Esophagus mucosa (tissue), 1 donor: ENCODE measurements around the gene FBXL15. TPM values are rescaled to one million over a fixed set of nuclear protein-coding genes. Genes with fewer than 3 reads are reported as not detected.

Source experiments
- ATAC-seq: fragments of 200-7000 bp; cut with Tn5 transposase; one replicate; pipeline ENCODE4 v1.9.1; 2020
- total RNA-seq: library from RNA; stranded (reverse); gene quantifications from one replicate; pipeline ENCODE4 v1.2.4, GENCODE V29; 2023
- donor health status: DM: yes; HTN: yes; CAD: no.

The FBXL15 gene, protein sequence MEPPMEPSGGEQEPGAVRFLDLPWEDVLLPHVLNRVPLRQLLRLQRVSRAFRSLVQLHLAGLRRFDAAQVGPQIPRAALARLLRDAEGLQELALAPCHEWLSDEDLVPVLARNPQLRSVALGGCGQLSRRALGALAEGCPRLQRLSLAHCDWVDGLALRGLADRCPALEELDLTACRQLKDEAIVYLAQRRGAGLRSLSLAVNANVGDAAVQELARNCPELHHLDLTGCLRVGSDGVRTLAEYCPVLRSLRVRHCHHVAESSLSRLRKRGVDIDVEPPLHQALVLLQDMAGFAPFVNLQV
- total RNA-seq, result 9.4 TPM

DNA sequence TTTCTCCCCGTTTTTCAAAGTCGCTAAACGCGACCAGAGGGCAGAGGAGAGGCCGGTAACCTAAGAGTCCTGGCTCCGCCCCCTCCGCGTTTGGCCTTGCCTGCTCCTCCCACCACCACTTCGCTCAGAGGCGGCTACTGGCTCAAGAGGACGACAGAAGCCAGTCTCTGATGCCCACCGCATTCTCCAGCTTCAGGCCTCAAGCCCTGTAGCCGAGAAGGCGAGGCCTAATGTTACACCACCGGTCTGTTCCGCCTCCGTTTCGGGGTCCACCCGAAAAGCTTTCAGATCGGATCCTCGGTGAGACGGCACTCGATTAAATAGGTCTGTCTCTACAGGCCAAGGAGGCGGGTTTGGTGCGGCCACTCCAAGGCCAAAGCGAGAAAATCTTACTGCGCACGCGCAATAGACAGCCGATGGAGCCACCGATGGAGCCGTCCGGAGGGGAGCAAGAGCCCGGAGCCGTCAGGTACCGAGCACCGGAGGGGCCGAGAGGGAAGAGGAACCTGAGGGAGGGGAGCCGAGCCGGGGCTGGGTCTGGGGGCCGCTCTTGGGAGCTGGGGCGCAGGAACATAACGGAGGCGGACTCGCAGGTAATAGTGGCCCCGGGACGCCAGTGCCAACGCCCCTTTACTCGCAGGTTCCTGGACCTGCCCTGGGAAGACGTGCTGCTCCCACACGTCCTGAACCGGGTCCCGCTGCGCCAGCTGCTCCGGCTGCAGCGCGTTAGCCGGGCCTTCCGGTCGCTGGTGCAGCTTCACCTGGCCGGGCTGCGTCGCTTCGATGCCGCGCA is at the start of gene FBXL15:
TSS of gene FBXL15 (plus strand) at position 123 of the 793 bp plus-strand sequence. CDS start at position 417, 294 bp downstream.
- peak; percentile 80 for ATAC-seq

DNA sequence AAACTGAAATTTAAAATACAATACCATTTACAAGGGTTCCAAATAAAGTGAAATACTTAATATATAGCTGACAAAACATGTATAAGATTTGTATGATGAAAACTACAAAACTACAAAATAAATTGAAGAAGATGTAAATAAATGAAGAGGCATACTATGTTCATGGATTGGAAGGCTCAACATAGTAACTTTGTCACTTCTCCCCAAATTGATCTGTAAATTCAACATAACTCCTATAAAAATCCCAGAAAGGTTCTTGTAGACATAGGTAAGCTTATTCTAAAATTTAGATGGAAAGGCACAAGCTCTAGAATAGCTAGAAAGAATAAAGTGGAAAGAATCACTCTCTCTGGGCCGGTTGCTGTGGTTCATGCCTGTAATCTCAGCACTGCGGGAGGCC is 49.3 kb upstream of the FBXL15 start:
- no peak for ATAC-seq

DNA sequence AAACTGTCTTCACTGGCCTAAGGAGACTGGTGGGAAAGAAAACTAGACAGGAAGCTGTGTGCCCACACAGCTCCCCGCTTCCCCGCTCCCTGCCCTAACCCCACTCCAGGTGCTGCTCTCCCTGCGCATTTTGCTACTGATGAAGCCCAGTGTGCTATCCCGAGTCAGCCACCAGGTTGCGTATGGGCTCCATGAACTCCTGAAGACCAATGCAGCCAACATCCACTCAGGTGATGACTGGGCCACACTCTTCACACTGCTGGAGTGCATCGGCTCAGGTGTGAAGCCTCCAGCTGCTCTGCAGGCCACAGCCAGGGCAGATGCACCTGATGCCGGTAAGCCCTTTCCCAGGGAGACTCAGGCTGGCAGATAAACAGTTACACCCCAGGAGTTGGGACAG is 45.4 kb upstream of the FBXL15 start:
- peak; percentile 13 for ATAC-seq

DNA sequence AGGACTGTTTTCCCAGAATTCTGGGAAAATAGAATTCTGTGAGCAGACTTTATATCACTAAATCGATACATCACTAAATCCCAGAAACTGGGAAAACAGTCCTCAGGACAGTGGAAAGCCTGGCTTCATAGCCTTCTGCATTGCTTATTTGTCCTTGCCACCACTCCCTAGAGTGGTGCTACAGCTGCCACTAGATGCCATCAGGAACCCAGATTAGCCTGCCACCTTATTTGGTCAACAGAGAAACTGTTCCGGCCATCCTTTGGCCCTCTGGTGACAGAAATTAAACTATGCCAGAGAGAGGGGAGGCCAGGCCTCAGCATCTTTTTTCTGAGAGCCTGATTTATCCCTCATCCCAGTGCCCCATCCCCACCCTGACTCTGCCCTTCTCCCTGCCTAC is 44.8 kb upstream of the FBXL15 start:
- ATAC-seq, result no peak

DNA sequence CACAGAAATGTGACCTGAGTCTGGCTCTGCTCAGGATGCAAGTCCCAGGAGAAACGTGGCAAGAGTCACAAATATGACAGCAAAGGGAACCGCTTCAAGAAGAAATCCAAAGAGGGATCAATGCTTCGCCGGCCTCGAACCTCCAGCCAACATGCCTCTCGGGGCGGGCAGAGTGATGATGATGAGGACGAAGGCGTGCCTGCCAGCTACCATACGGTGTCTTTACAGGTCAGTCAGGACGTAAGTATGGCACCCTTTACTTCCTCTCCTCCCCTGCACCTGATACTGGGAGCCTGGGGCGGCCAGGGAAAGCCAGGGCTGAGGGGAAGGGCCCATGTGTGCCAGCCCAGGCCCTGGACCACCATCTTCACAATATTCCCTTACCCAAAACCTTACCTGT is 43.7 kb upstream of the FBXL15 start:
- no peak for ATAC-seq

DNA sequence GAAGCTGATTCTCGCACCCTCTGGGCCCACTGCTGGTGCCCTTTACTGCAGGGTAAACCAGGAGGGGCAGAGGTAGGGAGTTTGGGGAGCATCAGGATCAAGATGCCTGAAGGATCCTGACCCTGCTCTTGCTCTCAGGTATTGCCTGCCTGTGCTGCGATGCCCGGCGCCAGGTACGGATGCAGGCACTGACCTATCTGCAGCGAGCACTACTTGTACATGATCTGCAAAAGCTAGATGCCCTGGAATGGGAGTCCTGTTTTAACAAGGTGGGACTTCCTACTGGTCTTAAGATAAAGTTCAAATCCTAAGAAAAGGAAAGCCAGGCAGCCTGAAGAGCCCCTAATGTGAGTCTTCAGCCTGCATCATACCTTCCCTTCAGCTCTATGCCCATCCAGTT is 41.3 kb upstream of the FBXL15 start:
- no peak for ATAC-seq

DNA sequence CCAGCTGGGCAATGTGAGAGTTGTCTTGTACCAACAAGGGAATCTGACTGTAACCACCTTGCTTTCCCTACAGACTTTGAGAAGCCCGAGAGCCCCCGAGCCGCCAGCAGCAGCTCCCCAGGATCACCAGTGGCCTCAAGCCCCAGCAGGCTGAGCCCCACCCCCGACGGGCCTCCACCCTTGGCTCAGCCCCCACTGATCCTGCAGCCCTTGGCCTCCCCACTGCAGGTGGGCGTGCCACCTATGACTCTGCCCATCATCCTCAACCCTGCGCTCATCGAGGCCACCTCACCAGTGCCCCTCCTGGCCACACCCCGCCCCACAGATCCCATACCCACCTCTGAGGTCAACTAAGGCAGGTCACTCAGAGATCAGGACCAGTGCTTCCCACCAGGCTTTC is 38.7 kb upstream of the FBXL15 start:
- no peak for ATAC-seq

DNA sequence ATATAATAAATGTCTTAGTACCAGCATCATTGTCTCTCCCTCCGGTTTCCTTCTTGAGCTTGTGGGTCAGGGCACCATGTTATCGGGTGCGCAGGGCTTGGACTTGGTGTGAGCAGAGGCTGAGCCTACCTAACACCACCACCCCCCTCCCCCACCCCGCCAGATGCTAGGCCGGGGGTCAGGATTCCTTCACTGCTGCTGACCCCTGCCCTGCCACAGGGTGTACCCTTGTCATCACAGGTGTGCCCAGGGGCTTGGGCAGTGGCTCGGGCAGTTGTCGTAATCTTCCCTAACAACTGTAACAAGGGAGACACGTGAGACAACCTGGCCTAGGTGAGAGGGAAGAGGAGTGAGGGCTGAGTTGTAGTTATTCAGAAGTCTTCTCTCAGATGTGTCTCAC is 37.8 kb upstream of the FBXL15 start:
- ATAC-seq, result no peak

DNA sequence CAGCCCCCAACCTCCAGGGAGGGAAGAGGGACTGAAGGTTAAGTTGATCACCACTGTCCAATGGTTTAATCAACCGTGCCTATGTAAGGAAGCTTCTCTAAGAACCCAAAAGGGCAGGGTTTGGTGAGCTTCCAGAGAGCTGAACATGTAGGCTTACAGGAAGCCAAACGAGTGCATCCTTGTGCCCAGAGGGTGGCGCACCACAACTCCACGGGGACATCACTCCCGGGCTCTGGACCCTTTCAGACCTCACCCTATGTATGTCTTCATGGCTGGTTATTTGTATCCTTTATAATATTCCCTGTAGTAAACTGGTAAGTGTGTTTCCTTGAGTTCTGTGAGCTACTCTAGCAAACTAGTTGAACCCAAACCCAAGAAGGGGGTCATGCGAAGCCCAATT is 36.6 kb upstream of the FBXL15 start:
- no peak for ATAC-seq

DNA sequence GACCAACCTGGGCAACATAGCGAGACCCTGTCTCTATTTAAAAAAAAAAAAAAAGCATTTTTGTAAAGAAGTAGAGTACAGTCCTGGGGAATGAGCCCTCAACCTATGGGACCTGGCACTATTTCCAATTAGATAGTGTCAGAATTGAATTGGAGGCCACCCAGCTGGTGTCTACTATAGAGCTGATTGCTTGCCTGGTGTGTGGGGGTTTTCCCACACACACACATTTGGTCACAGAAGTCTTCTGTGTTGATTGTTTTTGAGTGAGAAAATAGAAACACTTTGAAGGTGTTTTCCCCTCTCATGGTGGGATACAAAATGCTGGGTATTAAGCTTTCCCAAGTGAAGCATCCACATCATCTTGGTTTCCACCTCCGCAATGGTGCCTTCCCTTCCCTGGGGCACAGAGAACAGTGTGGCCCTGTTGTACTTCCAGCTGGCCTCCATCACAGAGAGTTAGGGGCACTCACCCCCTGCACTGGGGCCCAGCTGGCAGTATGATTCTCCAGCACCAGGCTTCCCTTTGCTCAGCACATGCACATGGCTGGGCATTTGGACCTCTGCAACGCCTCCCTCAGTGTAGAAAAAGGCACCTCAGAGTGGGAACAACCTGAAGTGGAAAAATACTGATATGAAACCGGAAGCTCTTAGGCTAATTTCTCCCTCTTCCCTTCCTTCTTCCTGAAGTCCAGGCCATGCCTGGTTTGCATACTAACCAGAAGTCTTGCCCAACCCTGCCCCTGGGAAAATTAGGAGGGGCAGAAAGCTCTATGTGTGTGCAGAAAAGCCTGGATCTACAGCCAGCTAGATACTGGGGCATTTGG is 35.8 kb upstream of the FBXL15 start:
- peak; percentile 58 for ATAC-seq

DNA sequence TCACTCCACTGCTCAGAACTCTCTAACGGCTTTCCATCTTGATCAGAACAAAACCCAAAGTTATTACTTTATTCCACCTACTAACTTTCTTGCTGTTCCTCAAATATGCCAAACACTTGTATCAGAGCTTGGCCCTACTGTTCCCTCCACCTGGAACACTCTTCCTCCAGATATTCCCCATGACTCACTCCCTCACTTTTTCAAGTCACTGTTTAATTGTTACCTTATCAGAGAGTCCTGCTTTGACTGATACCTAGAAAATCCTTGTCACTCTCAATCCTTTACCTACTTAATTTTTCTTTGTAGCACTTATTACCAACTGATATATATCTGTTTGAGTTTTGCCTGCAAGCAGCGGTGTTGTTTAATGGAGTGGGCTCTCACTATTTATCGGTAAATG is 30.7 kb upstream of the FBXL15 start:
- no peak for ATAC-seq

DNA sequence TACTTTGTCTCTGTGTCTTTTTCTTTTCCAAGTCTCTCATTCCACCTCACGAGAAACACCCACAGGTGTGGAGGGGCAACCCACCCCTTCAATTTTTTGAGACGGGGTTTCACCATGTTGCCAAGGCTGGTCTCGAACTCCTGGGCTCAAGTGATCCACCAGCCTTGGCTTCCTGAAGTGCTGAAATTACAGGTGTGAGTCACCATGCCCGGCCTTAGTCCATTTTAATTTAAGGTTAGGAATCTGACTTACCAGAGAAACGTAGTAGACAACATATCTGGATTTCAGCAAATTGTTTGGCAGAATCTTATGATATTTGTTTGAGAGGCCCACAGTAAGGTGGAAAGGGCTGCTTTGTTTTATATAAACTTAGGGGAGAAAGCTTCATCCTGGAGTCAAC is 28.3 kb upstream of the FBXL15 start:
- no peak for ATAC-seq

DNA sequence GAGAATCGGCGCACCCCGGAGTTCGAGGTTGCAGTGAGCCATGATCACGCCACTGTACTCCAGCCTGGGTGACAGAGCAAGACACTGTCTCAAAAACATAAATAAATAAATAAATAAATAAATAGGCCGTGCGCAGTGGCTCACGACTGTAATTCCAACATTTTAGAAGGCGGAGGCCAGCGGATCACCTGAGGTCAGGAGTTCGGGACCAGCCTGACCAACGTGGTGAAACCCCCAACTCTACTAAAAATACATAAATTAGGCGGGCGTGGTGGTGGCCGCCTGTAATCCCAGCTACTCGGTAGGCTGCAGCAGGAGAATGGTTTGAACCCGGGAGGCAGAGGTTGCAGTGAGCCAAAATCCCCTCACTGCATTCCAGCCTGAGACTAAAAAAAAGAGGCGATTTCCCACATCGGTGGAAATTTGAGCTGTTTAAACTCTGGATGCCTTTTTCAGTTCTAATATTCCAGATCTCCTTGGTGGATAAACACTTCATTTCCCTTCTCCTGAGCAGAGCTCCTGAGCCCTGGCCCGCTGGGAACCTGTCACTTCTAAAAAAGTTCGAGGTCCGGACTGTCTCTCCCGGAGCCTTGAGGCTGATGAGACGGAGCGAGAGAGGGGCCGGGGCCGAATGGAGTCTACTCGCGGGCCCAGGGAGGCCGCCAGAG is 27.1 kb upstream of the FBXL15 start:
- no peak for ATAC-seq

DNA sequence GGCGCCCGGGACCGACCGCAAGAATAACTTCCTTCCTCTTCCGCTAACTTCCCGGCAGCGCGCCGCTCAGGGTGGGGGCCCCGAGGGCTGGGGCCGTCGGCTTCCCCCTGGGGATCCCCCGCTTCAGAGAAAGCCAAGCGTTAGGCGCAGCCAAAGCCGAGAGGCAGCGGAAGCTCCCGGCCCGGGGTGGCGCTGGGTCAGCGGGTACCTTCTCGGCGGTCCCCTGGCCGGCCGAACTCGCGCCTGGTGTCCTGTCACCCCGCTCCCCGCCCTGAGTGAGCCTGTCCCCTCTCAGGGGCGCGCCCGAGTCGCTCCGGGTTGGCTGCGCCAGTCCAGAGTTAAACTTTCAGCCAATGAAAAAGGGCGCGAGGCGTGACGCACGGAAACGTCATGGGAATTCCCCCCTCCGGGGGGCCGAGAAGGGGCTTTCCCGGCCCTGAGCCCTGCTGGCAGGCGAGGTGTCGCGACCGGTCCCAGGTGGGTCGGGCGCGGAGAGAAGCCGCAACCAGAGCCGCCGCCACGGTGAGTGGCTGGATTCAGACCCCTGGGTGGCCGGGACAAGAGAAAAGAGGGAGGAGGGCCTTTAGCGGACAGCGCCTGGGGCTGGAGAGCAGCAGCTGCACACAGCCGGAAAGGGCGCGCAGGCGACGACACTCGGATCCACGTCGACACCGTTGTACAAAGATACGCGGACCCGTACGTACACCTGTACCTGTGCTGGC is 26.4 kb upstream of the FBXL15 start:
- ATAC-seq, result peak; percentile 82

DNA sequence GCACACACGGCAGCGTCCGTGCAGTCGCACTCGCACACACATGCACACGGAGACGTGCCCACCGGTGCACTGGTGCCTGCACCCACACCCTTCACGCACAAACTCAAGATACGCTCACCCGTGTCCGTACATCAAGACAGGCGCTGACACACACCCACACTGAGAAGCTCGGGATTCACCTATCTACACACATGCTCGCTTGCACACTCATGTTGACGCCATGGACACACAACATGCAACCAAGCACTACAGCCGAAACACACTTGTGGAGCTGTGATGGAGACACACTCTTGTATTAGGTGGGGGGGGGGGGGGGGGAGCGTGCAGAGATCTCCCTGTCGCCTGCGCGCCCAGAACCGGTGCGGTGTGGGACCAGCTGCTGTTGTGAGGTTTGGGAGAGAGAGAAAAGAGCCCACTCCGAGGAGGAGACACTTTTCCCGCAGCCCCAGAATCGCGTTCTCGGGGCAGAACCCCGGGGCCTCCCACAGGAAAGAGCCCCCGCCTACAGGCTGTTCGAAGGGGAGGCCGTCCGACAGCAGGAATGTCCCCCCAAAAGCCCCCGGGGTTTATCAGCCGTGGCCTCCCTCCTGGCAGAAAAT is 25.7 kb upstream of the FBXL15 start:
- no peak for ATAC-seq

DNA sequence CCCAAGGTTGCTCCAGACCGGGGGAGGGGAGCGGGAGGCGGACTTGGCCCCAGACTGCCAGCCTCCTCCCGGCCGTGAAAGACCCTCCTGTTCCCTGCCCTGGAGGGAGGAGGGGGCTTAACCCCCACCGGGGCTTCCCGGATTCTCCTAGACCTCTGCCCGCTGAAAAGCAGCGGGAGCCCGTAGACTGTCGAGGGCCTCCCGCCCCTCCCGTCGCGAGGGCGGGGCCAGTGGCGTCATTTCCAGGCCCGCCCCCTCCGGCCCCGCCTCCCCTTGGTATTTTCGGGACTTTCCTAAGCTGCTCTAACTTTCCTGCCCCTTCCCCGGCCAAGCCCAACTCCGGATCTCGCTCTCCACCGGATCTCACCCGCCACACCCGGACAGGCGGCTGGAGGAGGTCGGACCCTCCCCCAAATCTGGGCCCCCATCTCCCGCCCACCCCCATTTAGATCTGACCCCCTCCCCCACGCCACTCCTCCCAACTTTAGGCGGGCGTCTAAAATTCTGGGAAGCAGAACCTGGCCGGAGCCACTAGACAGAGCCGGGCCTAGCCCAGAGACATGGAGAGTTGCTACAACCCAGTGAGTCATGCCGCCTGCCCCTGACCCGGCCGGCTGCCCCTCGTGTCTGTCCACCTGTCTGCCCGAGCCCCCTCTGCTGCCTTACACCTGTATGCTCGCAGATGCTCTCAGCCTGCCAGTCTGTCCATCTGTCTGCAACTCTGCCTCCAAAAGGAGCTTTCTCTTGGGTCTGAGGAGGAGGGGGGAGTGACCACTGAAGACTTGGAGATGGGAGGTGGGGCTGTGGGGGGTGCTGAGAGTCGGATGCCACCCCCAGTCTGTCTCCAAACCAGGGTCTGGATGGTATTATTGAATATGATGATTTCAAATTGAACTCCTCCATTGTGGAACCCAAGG is 25.0 kb upstream of the FBXL15 start, which contains the start of gene NFKB2:
TSS of gene NFKB2 (plus strand) at position 306 of the 917 bp plus-strand sequence. CDS start at position 561, 255 bp downstream.
- ATAC-seq, result peak; percentile 70

DNA sequence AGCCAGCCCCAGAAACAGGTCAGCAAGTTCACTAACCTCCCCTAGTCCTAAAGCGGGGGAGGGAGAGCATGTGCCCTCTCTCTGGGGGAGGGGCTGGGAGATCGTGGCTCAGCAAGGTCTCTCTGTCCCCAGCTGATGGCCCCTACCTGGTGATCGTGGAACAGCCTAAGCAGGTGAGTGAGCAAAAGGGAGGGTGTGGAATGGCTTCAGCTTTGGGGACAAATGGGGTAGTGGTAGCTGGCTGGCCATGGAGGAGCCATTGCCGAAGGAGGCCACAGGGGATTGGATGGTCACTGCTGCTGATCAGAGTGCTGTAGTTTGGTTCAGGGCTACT is 24.4 kb upstream of the FBXL15 start:
- ATAC-seq, result no peak

DNA sequence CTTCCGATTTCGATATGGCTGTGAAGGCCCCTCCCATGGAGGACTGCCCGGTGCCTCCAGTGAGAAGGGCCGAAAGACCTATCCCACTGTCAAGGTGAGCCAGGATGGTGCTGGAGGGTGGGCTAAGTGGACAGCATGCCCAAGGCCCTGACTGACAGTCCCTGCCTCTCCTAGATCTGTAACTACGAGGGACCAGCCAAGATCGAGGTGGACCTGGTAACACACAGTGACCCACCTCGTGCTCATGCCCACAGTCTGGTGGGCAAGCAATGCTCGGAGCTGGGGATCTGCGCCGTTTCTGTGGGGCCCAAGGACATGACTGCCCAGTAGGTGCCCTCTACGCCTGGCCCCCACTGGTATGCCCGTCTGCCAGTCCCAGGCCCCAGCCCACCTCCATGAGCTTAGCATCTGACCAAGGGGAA is 23.9 kb upstream of the FBXL15 start:
- ATAC-seq, result no peak

DNA sequence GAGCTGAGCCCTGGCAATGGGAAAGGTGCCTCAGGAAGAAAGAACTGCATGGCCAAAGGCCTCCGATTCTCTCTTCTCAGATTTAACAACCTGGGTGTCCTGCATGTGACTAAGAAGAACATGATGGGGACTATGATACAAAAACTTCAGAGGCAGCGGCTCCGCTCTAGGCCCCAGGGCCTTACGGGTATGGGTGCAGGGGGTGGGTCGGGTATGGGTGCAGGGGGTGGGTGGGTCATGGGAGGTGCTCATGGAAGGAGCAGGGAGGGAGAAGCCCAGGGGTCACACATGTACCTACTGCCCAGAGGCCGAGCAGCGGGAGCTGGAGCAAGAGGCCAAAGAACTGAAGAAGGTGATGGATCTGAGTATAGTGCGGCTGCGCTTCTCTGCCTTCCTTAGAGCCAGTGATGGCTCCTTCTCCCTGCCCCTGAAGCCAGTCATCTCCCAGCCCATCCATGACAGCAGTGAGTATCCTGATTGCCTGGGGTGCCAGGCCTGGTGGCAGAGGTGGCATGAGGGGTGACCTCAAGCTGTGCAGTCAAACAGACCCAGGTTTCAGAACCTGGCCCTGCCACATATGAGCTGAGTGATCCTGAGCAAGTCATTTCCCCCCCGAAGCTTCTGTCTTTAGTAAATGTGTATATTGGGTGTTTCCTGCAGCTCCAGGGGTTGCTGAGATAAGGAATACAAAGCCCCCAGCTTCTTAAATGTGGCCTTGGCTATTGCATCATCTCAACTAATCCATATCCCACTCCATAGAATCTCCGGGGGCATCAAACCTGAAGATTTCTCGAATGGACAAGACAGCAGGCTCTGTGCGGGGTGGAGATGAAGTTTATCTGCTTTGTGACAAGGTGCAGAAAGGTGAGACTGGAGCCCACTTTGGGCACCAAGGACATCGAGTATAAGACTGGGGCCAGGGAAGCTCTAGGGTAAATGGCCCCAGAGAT is 23.1 kb upstream of the FBXL15 start:
- no peak for ATAC-seq
